ENCODE measurements around the gene MAPKAP1.

Gene MAPKAP1

GRCh38 chr9:125547368-125547767 lies 159.6 kb downstream of the MAPKAP1 start:
- no peak overlapping the region for H3K14ac ChIP-seq (ENCODE audit: low read length)
- peaks cover 1% of the 10 kb centered on the region for H3K9me3 ChIP-seq (ENCODE audit: insufficient read depth, low read depth, low read length)
- no peak overlapping the region for H3K23ac ChIP-seq (ENCODE audit: low read length)
- no peak overlapping the region for H2BK120ac ChIP-seq (ENCODE audit: insufficient read depth, low read length, poor library complexity)
- H4K91ac ChIP-seq (ENCODE audit: low read depth, low read length): no peak overlapping the region
- H2BK5ac ChIP-seq (ENCODE audit: low read depth, low read length, poor library complexity): no peak overlapping the region
- DNase-seq: no peak
- no peak overlapping the region for H3K18ac ChIP-seq (ENCODE audit: low read length)
- no peak overlapping the region for H3K4me3 ChIP-seq (ENCODE audit: low read depth, low read length)
- no CpG with 5 or more reads among the region's 7 CpGs for WGBS (ENCODE audit: extremely low coverage, insufficient coverage, insufficient read length)
- H4K12ac ChIP-seq (ENCODE audit: low read depth, low read length): no peak overlapping the region
- H3K36me3 ChIP-seq (ENCODE audit: control insufficient read depth in 1 of 2, insufficient read depth in 2 of 2, low read length in 2 of 2): no peaks in the 10 kb centered on the region
- H3K27me3 ChIP-seq (ENCODE audit: insufficient read depth, low read length): no peaks in the 10 kb centered on the region
- H3K4me1 ChIP-seq (ENCODE audit: control insufficient read depth in 1 of 2, insufficient read depth in 2 of 2, low read length in 2 of 2): no peaks in the 10 kb centered on the region
- no peak overlapping the region for H3K4me2 ChIP-seq (ENCODE audit: low read length)
- no peak overlapping the region for H3K27ac ChIP-seq (ENCODE audit: low read depth, low read length)
- no peak overlapping the region for H2AK5ac ChIP-seq (ENCODE audit: low read length)
- H3K9ac ChIP-seq (ENCODE audit: low read length): no peak overlapping the region
- no peak overlapping the region for H3K4ac ChIP-seq (ENCODE audit: low read depth, low read length)
- H2AFZ ChIP-seq (ENCODE audit: insufficient read depth, low read length, poor library complexity): no peak overlapping the region
- no peak overlapping the region for H4K8ac ChIP-seq (ENCODE audit: low read depth, low read length)
- no peaks in the 10 kb centered on the region for H3K79me2 ChIP-seq (ENCODE audit: control insufficient read depth, insufficient read depth, low read length, poor library complexity)
- H2BK12ac ChIP-seq (ENCODE audit: low read length): no peak overlapping the region
- H3K79me1 ChIP-seq (ENCODE audit: low read length): no peaks in the 10 kb centered on the region

- H3K79me2 ChIP-seq (ENCODE audit: control insufficient read depth, insufficient read depth, low read length, poor library complexity): no peaks in the 10 kb centered on the region
- H3K14ac ChIP-seq (ENCODE audit: low read length): no peak overlapping the region
- H2BK5ac ChIP-seq (ENCODE audit: low read depth, low read length, poor library complexity): no peak overlapping the region
- H3K27ac ChIP-seq (ENCODE audit: low read depth, low read length): no peak overlapping the region
- no peak overlapping the region for H2AFZ ChIP-seq (ENCODE audit: insufficient read depth, low read length, poor library complexity)
- H3K36me3 ChIP-seq (ENCODE audit: control insufficient read depth in 1 of 2, insufficient read depth in 2 of 2, low read length in 2 of 2): no peaks in the 10 kb centered on the region
- no peak overlapping the region for H2AK5ac ChIP-seq (ENCODE audit: low read length)
- H3K9me3 ChIP-seq (ENCODE audit: insufficient read depth, low read depth, low read length): peaks cover 1% of the 10 kb centered on the region
- H2BK12ac ChIP-seq (ENCODE audit: low read length): no peak overlapping the region
- no peak for DNase-seq
- H3K4ac ChIP-seq (ENCODE audit: low read depth, low read length): no peak overlapping the region
- no CpG with 5 or more reads among the region's 13 CpGs for WGBS (ENCODE audit: extremely low coverage, insufficient coverage, insufficient read length)
- H3K79me1 ChIP-seq (ENCODE audit: low read length): no peaks in the 10 kb centered on the region
- H3K23ac ChIP-seq (ENCODE audit: low read length): no peak overlapping the region
- no peaks in the 10 kb centered on the region for H3K4me1 ChIP-seq (ENCODE audit: control insufficient read depth in 1 of 2, insufficient read depth in 2 of 2, low read length in 2 of 2)
- H2BK120ac ChIP-seq (ENCODE audit: insufficient read depth, low read length, poor library complexity): no peak overlapping the region
- no peak overlapping the region for H4K8ac ChIP-seq (ENCODE audit: low read depth, low read length)
- H3K4me2 ChIP-seq (ENCODE audit: low read length): no peak overlapping the region
- H3K27me3 ChIP-seq (ENCODE audit: insufficient read depth, low read length): no peaks in the 10 kb centered on the region
- no peak overlapping the region for H3K9ac ChIP-seq (ENCODE audit: low read length)
- H3K4me3 ChIP-seq (ENCODE audit: low read depth, low read length): no peak overlapping the region
- no peak overlapping the region for H3K18ac ChIP-seq (ENCODE audit: low read length)
- no peak overlapping the region for H4K12ac ChIP-seq (ENCODE audit: low read depth, low read length)
- H4K91ac ChIP-seq (ENCODE audit: low read depth, low read length): no peak overlapping the region
These were observed 161.2 kb downstream of the MAPKAP1 start for GRCh38 chr9:125545845-125546244.

GRCh38 chr9:125544988-125545651 lies 161.9 kb downstream of the MAPKAP1 start:
- H3K79me1 ChIP-seq (ENCODE audit: low read length): no peaks in the 10 kb centered on the region
- DNase-seq: no peak
- no peak overlapping the region for H2BK120ac ChIP-seq (ENCODE audit: insufficient read depth, low read length, poor library complexity)
- no peak overlapping the region for H3K4me3 ChIP-seq (ENCODE audit: low read depth, low read length)
- no peak overlapping the region for H3K4me2 ChIP-seq (ENCODE audit: low read length)
- no peak overlapping the region for H3K27ac ChIP-seq (ENCODE audit: low read depth, low read length)
- no peak overlapping the region for H3K14ac ChIP-seq (ENCODE audit: low read length)
- no CpG with 5 or more reads among the region's 13 CpGs for WGBS (ENCODE audit: extremely low coverage, insufficient coverage, insufficient read length)
- H3K4me1 ChIP-seq (ENCODE audit: control insufficient read depth in 1 of 2, insufficient read depth in 2 of 2, low read length in 2 of 2): peaks cover 0 to 3% of the 10 kb centered on the region in 2 experiments
- H2AFZ ChIP-seq (ENCODE audit: insufficient read depth, low read length, poor library complexity): no peak overlapping the region
- H4K12ac ChIP-seq (ENCODE audit: low read depth, low read length): no peak overlapping the region
- no peak overlapping the region for H3K9ac ChIP-seq (ENCODE audit: low read length)
- no peak overlapping the region for H3K23ac ChIP-seq (ENCODE audit: low read length)
- no peak overlapping the region for H3K18ac ChIP-seq (ENCODE audit: low read length)
- H3K27me3 ChIP-seq (ENCODE audit: insufficient read depth, low read length): no peaks in the 10 kb centered on the region
- no peak overlapping the region for H2AK5ac ChIP-seq (ENCODE audit: low read length)
- no peak overlapping the region for H4K8ac ChIP-seq (ENCODE audit: low read depth, low read length)
- no peak overlapping the region for H4K91ac ChIP-seq (ENCODE audit: low read depth, low read length)
- H2BK5ac ChIP-seq (ENCODE audit: low read depth, low read length, poor library complexity): no peak overlapping the region
- no peak overlapping the region for H3K4ac ChIP-seq (ENCODE audit: low read depth, low read length)
- no peaks in the 10 kb centered on the region for H3K36me3 ChIP-seq (ENCODE audit: control insufficient read depth in 1 of 2, insufficient read depth in 2 of 2, low read length in 2 of 2)
- no peak overlapping the region for H2BK12ac ChIP-seq (ENCODE audit: low read length)
- peaks cover 1% of the 10 kb centered on the region for H3K9me3 ChIP-seq (ENCODE audit: insufficient read depth, low read depth, low read length)
- H3K79me2 ChIP-seq (ENCODE audit: control insufficient read depth, insufficient read depth, low read length, poor library complexity): no peaks in the 10 kb centered on the region

- no peak overlapping the region for H2BK12ac ChIP-seq (ENCODE audit: low read length)
- H3K27me3 ChIP-seq (ENCODE audit: insufficient read depth, low read length): no peaks in the 10 kb centered on the region
- H4K8ac ChIP-seq (ENCODE audit: low read depth, low read length): no peak overlapping the region
- no peak overlapping the region for H3K4ac ChIP-seq (ENCODE audit: low read depth, low read length)
- no CpG with 5 or more reads among the region's 4 CpGs for WGBS (ENCODE audit: extremely low coverage, insufficient coverage, insufficient read length)
- H3K27ac ChIP-seq (ENCODE audit: low read depth, low read length): no peak overlapping the region
- H3K9ac ChIP-seq (ENCODE audit: low read length): no peak overlapping the region
- H3K9me3 ChIP-seq (ENCODE audit: insufficient read depth, low read depth, low read length): peaks cover 1% of the 10 kb centered on the region
- H3K4me3 ChIP-seq (ENCODE audit: low read depth, low read length): no peak overlapping the region
- H3K36me3 ChIP-seq (ENCODE audit: control insufficient read depth in 1 of 2, insufficient read depth in 2 of 2, low read length in 2 of 2): no peaks in the 10 kb centered on the region
- H3K23ac ChIP-seq (ENCODE audit: low read length): no peak overlapping the region
- H3K18ac ChIP-seq (ENCODE audit: low read length): no peak overlapping the region
- H3K79me2 ChIP-seq (ENCODE audit: control insufficient read depth, insufficient read depth, low read length, poor library complexity): no peaks in the 10 kb centered on the region
- no peak overlapping the region for H4K12ac ChIP-seq (ENCODE audit: low read depth, low read length)
- H2AFZ ChIP-seq (ENCODE audit: insufficient read depth, low read length, poor library complexity): no peak overlapping the region
- H3K79me1 ChIP-seq (ENCODE audit: low read length): no peaks in the 10 kb centered on the region
- peaks cover 0 to 3% of the 10 kb centered on the region in 2 experiments for H3K4me1 ChIP-seq (ENCODE audit: control insufficient read depth in 1 of 2, insufficient read depth in 2 of 2, low read length in 2 of 2)
- no peak overlapping the region for H3K4me2 ChIP-seq (ENCODE audit: low read length)
- H4K91ac ChIP-seq (ENCODE audit: low read depth, low read length): no peak overlapping the region
- H2AK5ac ChIP-seq (ENCODE audit: low read length): no peak overlapping the region
- no peak overlapping the region for H3K14ac ChIP-seq (ENCODE audit: low read length)
- DNase-seq: no peak
- no peak overlapping the region for H2BK120ac ChIP-seq (ENCODE audit: insufficient read depth, low read length, poor library complexity)
- no peak overlapping the region for H2BK5ac ChIP-seq (ENCODE audit: low read depth, low read length, poor library complexity)
These were observed 162.5 kb downstream of the MAPKAP1 start for GRCh38 chr9:125544484-125544883.

Measured in trophoblast cell (in vitro differentiated cells and primary cell).